Smooth muscle cell (in vitro differentiated cells): ENCODE results near the gene RAB1A. TPM values are rescaled to one million over a fixed set of nuclear protein-coding genes. Genes with fewer than 3 reads are reported as not detected.
"Not testable (repeated sequence)": the region's sequence is repeated elsewhere in the genome, so short reads cannot be mapped to it uniquely, and the experiment has no call there.

Experiments used
- DNase-seq: peaks from one replicate; lab custom pipeline; 2025; ENCODE audit not compliant: unreplicated experiment; lab: John Stamatoyannopoulos, UW
- H2AFZ ChIP-seq: fragments of 200-600 bp; sonication (generic); 2 replicates; pipeline ENCODE4 v1.6.0; 2016; ENCODE audit warnings: antibody characterized with exemption, low read depth, mild to moderate bottlenecking
- H3F3A ChIP-seq: fragments of 200-600 bp; sonication (generic); 2 replicates; pipeline ENCODE4 v1.6.0; 2017; ENCODE audit warnings: antibody characterized with exemption, low read depth
- H3K27ac ChIP-seq: fragments of 200-600 bp; sonication (generic); 2 replicates; pipeline ENCODE4 v1.5.1; 2016; ENCODE audit warnings: low read depth, mild to moderate bottlenecking
- H3K27me3 ChIP-seq: fragments of 200-600 bp; sonication (generic); 2 replicates; pipeline ENCODE4 v1.6.1; 2016; ENCODE audit warnings: low read depth, mild to moderate bottlenecking
- H3K36me3 ChIP-seq: fragments of 200-600 bp; sonication (generic); 2 replicates; pipeline ENCODE4 v1.5.1; 2016; ENCODE audit warnings: low read depth
- H3K4me1 ChIP-seq: fragments of 200-600 bp; sonication (generic); 2 replicates; pipeline ENCODE4 v1.5.1; 2016; ENCODE audit warnings: low read depth
- H3K4me2 ChIP-seq: fragments of 200-600 bp; sonication (generic); 2 replicates; pipeline ENCODE4 v1.6.0; 2016; ENCODE audit warnings: mild to moderate bottlenecking
- H3K4me3 ChIP-seq: fragments of 200-600 bp; sonication (generic); 2 replicates; pipeline ENCODE4 v1.5.1; 2016; ENCODE audit warnings: mild to moderate bottlenecking
- H3K79me2 ChIP-seq: fragments of 200-600 bp; sonication (generic); 2 replicates; pipeline ENCODE4 v1.6.0; 2016; ENCODE audit warnings: low read depth, mild to moderate bottlenecking
- H3K9ac ChIP-seq: fragments of 200-600 bp; sonication (generic); 2 replicates; pipeline ENCODE4 v1.6.0; 2016; ENCODE audit warnings: low read depth
- H3K9me3 ChIP-seq: fragments of 200-600 bp; sonication (generic); replicated peaks from 2 replicates; pipeline ENCODE4 v1.5.1; 2016; ENCODE audit warnings: low read depth
- H4K20me1 ChIP-seq: fragments of 200-600 bp; sonication (generic); 2 replicates; pipeline ENCODE4 v1.6.0; 2016; ENCODE audit warnings: low read depth
- CTCF ChIP-seq: fragments of 200-600 bp; sonication (generic); IDR thresholded peaks from 2 replicates; pipeline ENCODE4 v1.5.1; 2017; ENCODE audit warnings: borderline replicate concordance, mild to moderate bottlenecking, antibody characterized with exemption; ENCODE audit not compliant: insufficient read depth, poor library complexity, severe bottlenecking
- WGBS: methylation state at CpG from one replicate; pipeline ENCODE4 v1.1.7; 2016; ENCODE audit warnings: low lambda C conversion rate; 5-methylcytosine and 5-hydroxymethylcytosine counted together
- polyA plus RNA-seq: library from polyadenylated mRNA; unstranded; fragments of >200 nt; fragmentation: Nextera tagmentation; extraction: Ambion mirVana; gene quantifications from 2 replicates; pipeline ENCODE4 v1.2.1, GENCODE V29; 2016
- total RNA-seq: library from RNA; depleted of rRNA; stranded (reverse); fragments of >200 nt; gene quantifications from 2 replicates; pipeline ENCODE4 v1.2.3, GENCODE V29; 2014

The RAB1A gene
- total and polyA plus RNA-seq, 2 experiments from 2014 or later: 250 to 361 TPM

DNA sequence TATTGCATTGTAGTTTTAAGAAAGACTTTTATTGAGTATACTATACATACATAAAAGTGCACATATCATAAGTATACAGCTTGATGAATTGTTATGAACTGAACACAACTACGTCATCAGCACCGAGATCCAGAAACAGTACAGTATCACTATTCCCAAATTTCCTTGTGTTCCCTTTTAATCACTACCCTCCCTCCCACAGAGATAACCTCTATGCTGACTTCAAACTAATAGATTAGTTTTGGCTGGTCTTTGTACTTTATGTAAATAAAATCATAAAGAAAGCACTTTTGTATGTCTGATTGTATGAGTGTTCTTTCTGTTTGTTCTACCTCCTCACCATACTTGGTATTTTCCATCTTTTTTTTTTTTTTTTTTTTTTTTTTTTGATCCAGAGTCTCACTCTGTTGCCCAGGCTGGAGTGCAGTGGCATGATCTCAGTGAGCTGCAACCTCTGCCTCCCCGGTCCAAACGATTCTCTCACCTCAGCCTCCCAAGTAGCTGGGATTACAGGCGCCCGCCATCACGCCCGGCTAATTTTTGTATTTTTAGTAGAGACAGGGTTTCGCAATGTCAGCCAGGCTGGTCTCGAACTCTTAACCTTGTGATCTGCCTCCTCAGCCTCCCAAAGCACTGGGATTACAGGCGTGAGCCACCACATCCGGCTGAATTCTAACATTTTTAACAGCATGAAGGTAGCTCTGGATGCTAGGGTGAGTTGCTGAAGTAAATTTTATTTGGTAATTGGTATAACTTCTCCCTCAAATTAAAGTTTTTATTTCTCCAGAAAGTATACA, 43.3 kb upstream of the RAB1A start:
- TF ChIP-seq CTCF: no peak
- 95% methylated on average over 12 of the region's 12 CpGs for WGBS
- Histone ChIP-seq H2AFZ (no peak overlapping the region), H3K9ac (no peak overlapping the region), H3K4me2 (no peak overlapping the region), H3K36me3 (no peaks in the 10 kb centered on the region), H3K27me3 (no peaks in the 10 kb centered on the region), H3K79me2 (no peaks in the 10 kb centered on the region), H4K20me1 (no peaks in the 10 kb centered on the region), H3K27ac (no peak overlapping the region), H3K4me1 (no peaks in the 10 kb centered on the region), H3K9me3 (no peaks in the 10 kb centered on the region), H3K4me3 (no peak overlapping the region), H3F3A (no peaks in the 10 kb centered on the region)
- no peak for DNase-seq

DNA sequence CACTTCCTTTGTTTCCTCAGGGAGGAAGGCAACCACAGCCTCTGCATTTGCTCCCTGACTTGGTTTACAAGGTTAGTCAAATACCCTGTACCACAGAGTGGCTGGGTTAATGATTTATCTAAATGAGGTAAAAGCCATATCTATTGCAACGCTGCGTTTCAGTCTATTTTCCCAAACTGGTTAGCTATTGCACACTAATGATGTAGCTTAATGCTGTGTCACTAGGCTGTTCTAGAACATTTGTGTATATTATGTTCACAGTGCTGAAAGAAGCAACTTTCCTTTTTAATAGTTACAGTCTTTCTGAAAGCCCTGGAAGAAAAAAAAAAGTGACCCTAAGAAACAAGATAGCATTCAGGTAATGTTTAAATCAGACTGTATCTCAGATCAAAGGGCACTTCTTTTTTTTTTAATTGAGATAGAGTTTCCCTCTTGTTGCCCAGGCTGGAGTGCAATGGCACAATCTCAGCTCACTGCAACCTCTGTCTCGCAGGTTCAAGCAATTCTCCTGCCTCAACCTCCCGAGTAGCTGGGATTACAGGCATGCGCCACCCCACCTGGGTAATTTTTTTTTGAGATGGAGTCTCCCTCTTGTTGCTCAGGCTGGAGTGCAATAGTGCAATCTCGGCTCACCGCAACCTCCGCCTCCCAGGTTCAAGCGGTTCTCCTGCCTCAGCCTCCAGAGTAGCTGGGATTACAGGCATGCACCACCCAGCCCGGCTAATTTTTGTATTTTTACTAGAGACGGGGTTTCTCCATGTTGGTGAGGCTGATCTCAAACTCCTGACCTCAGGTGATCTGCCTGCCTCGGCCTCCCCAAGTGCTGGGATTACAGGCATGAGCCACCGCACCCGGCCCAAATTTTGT, 40.9 kb upstream of the RAB1A start:
- H3K9ac ChIP-seq: not testable (repeated sequence)

GRCh38 chr2:65169760-65170136, 39.8 kb upstream of the RAB1A start:
- H3K27ac ChIP-seq: no peak overlapping the region
- no peaks in the 10 kb centered on the region for H3K9me3 ChIP-seq
- H3F3A ChIP-seq: no peaks in the 10 kb centered on the region
- H3K4me1 ChIP-seq: no peaks in the 10 kb centered on the region
- no peaks in the 10 kb centered on the region for H3K79me2 ChIP-seq
- H3K27me3 ChIP-seq: no peaks in the 10 kb centered on the region
- H3K4me2 ChIP-seq: no peak overlapping the region
- H2AFZ ChIP-seq: no peak overlapping the region
- H3K4me3 ChIP-seq: no peak overlapping the region
- H3K9ac ChIP-seq: no peak overlapping the region
- DNase-seq: no peak
- TF ChIP-seq CTCF: no peak
- WGBS: 86% methylated on average over 4 of the region's 4 CpGs
- no peaks in the 10 kb centered on the region for H3K36me3 ChIP-seq
- H4K20me1 ChIP-seq: no peaks in the 10 kb centered on the region

More for the DNA sequence above, 40.9 kb upstream of the RAB1A start:
- not testable (repeated sequence) for H2AFZ ChIP-seq, H3F3A ChIP-seq, H3K27me3 ChIP-seq, H3K36me3 ChIP-seq, H3K4me2 ChIP-seq, H3K4me1 ChIP-seq, H3K4me3 ChIP-seq, DNase-seq, H3K79me2 ChIP-seq, H4K20me1 ChIP-seq, H3K9me3 ChIP-seq, H3K27ac ChIP-seq
- WGBS: 92% methylated on average over 14 of the region's 14 CpGs

DNA sequence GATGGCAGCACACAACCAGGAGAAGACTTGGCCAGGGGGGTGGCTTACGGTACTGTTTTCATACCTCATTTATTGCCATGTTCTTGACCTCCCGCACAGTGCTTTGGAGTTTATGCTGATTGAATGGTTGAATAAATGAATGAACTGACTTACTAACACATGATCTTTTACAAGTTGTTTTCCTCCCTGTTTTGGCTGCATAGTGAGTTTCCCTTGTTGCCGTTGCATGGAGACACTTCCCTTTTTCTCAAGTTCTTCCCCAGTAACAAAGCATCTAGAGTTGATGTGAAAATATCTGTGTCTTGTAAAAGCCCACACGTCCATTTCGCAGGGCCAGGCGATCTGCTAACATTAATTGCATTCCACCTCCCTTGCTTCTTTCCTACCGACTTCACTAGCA, 35.7 kb upstream of the RAB1A start:
- DNase-seq: no peak
- Histone ChIP-seq H3K4me1 (no peaks in the 10 kb centered on the region), H3K9me3 (no peaks in the 10 kb centered on the region), H3K79me2 (no peaks in the 10 kb centered on the region), H3K27me3 (no peaks in the 10 kb centered on the region), H3K9ac (no peak overlapping the region), H3K4me3 (no peak overlapping the region), H3K27ac (no peak overlapping the region), H3K4me2 (no peak overlapping the region), H3F3A (no peaks in the 10 kb centered on the region), H4K20me1 (no peaks in the 10 kb centered on the region), H3K36me3 (no peaks in the 10 kb centered on the region), H2AFZ (no peak overlapping the region)
- TF ChIP-seq CTCF: no peak
- WGBS: 94% methylated on average over 7 of the region's 7 CpGs
